Measurements from ENCODE around the gene NEK1.
A peak's percentile ranks its signal among the peaks of the same experiment; 100 is the strongest.

NEK1 gene

DNA sequence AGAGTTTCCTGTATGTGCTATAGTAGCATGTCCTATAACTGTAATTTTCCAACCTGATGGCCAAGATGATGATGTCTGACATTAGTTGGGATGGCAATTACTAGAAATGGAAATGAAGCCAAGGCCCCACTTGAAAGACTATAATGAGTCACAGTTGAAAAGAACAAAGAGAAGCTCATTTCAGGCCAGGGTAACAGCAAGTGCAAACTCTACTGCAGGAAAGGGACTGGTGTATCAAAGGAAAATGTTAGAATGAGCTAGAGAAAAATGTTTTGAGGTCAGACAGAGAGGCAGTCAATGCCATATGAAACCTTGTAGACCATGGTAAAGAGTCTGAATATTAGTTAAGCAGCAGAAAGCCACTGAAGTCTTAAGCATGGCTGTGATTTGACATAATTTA lies 195.4 kb downstream of the NEK1 start:
- no peak for FAIRE-seq

GRCh38 chr4:169416461-169416860 lies 195.9 kb downstream of the NEK1 start:
- no peak for FAIRE-seq

DNA sequence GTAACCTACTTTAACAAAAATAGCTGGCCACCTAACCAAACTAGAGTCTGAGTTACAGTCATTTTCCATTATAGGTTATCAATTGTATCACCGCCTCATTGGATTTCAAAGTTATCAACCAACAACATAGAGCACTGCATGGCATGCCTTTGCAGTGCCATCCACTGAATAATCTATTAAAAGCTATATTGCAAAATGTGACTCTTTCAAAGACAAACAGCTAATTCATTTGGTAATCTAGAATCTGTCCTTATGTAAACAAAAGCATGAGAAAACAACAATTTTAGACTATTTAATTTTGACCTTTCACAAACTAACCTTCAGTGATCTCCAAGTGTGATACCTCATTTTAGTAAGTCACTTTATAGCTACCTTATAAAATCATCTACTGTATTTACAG lies 197.5 kb downstream of the NEK1 start:
- no peak for FAIRE-seq

DNA sequence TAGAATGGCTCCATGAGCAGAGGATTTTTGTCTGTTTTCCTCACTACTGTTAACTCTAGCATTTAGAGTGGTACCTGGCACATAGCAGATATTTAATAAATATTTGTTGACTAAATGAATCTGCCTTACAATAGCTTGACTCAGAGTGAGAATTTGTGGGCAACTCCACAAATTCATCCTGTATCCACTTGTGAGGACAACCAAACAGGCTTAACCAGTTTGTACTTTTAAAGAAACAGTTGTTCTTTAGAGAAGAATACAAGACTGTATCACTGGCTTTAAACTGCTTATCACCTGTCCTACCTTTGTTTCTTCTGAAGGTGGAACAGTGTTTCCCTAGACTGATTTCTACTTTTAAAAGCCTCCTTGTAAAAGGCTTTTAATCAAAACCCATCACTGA lies 200.3 kb downstream of the NEK1 start:
- no peak for FAIRE-seq

- no peak for FAIRE-seq
Measured at GRCh38 chr4:169410839-169411770, 201.3 kb downstream of the NEK1 start.

GRCh38 chr4:169407217-169407845 lies 205.1 kb downstream of the NEK1 start:
- no peak for FAIRE-seq

DNA sequence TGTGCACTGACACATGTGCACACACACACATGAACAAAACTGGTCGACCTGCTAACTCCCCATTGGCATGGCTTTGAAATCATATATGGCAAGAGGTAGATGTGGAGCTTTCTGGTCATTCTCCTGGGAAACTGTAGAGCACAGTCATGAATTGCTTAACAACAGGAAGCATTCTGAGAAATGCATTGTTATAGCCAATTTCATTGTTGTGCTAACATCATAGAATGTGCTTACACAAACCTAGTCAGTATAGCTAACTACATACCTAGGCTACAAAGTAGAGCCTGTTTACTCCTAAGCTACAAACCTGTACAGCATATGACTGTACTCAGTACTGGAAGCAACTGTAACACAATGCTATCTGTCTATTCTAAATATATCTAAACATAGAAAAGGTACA lies 207.4 kb downstream of the NEK1 start:
- FAIRE-seq: no peak

DNA sequence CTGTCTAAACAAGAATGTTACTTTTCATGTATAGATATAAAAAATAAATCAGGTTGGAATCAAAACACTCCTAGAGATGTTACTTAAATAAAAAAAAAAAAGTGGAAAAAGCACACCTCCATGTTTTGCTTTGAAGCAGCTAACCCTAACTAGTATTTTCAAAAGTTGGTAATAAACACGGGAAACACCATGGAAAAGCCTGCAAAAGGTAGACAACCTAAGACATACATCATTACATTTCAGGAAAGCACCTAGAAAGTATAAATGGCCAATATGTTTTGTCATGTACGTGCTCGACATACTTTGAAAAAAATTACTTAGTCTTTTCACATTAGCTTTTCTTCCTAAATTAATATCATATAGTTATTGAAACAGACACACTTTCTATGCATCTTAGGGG lies 211.6 kb downstream of the NEK1 start:
- FAIRE-seq: no peak

DNA sequence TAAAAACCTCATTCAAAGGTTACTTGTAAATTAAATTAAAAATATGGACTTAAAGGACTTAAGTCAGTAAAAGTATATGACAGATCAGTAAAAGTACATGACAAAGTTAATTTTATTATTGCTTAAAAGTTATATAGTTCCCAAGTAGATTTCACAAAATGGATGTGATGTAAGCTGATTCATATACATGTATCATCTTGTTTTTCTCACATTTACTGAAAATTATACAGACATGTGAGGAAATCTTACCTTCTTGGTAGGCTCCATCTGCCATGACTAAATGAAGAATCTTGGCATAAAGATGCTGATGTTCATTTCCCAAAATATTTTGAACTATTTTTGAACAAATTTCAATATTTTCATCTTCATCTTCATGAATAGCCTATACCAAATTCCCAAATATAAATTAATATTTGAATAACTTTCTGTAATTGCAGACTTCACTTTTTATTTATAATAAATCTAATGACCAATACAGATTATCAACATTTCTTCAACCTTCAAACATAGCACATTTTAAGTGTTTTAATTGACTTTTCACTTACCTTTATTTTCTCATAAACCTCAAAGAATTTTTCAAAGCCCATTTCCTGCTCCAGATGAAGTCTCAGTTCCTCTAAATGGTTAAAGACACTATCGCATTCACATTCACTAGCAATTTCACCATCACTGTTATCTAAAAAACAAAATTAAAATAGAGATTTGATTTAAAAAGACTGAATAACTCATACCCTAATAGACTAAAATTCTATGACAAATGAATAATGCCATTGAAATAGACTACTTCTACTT lies 212.2 kb downstream of the NEK1 start:
- peak; percentile 32 for FAIRE-seq

GRCh38 chr4:169398316-169398715 lies 214.1 kb downstream of the NEK1 start:
- FAIRE-seq: no peak

GRCh38 chr4:169397762-169398161 lies 214.6 kb downstream of the NEK1 start:
- FAIRE-seq: no peak

GRCh38 chr4:169385376-169385775 lies 227.0 kb downstream of the NEK1 start:
- no peak for FAIRE-seq

DNA sequence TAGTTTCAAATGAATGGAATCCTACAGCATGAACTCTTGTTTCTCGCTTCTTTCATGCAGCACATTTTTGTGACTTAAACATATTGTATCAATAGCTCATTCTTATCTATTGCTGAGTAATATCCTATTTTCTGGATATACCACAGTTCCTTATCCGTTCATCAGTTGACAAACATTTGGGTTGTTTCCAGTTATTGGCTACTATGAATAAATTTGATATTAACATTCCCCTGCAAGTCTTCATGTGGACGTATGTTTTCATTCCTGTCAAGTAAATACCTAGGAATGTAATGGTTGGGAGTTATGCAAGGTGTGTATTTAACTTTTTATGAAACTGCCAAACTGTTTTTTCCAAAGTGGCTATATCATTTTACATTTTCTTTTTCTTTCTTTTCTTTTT lies 227.6 kb downstream of the NEK1 start:
- FAIRE-seq: no peak

DNA sequence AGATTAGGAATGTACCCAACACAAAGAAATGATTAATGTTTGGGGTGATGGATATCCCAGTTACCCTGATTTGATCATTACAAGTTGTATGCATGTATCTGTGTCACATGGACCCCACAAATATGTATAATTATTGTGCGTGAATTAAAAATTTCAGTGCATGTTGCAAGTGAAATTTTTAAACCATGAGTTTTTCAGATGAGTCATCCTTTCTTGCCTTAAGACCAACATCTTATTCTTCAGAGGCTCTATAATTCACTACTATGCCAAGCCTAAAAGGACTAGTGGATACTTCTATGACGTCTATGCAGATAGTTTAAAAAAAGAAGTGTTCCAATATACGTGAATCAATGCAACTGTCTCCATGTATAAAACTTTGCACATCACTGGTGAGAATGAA lies 228.7 kb downstream of the NEK1 start:
- FAIRE-seq: no peak

GRCh38 chr4:169379688-169380087 lies 232.7 kb downstream of the NEK1 start:
- no peak for FAIRE-seq

GRCh38 chr4:169377367-169377766 lies 235.0 kb downstream of the NEK1 start:
- no peak for FAIRE-seq

GRCh38 chr4:169376421-169376820 lies 236.0 kb downstream of the NEK1 start:
- FAIRE-seq: no peak

DNA sequence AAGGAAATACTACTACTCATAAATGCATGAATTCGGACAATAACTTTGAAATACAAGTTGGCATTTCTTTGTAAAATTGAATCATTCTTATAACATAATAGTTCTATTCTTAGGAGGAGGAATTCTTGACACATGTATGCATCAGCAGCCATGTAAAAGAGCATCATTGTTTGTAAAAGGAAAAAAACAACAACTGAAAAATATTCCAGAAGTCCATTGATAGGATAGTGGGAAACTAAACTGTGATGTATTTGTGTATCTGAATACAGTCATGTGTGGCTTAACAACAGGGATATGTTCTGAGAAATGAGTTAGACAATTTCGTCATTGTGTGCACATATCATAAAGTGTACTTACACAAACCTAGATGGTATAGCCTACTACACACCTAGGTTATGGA lies 239.6 kb downstream of the NEK1 start:
- no peak for FAIRE-seq

- FAIRE-seq: no peak
Measured at GRCh38 chr4:169369634-169370033, 242.7 kb downstream of the NEK1 start.

DNA sequence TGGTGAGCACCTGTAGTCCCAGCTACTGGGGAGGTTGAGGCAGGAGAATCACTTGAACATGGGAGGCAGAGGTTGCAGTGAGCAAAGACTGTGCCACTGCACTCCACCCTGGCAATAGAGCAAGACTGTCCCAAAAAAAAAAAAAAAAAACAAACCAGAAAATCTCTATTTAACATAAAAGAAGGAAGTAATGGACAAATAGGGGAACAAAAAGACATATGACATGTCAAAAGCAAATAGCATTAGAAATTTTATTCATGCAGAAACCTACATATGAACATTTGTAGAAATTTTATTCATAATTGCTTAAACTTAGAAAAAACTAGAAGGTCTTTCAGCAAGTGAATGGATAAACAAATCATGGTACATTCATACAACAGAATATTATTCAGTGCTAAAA lies 244.6 kb downstream of the NEK1 start:
- FAIRE-seq: no peak

GRCh38 chr4:169366821-169367220 lies 245.6 kb downstream of the NEK1 start:
- no peak for FAIRE-seq

DNA sequence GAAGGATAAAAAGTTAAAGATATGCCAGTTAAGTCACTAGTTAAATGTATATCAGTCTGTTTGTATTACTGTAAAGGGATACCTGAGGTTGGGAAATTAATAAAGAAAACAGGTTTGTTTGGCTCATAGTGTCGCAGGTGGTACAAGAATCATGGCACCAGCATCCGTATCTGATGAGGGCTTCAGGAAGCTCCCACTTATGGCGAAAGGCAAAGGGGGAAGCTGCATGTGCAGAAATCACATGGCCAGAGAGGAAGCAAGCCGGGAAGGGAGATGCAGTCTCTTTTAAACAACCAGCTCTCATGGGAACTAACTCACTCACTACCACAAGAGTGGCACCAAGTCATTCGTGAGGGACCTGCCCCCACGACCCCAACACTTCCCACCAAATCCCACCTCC lies 249.8 kb downstream of the NEK1 start:
- no peak for FAIRE-seq

DNA sequence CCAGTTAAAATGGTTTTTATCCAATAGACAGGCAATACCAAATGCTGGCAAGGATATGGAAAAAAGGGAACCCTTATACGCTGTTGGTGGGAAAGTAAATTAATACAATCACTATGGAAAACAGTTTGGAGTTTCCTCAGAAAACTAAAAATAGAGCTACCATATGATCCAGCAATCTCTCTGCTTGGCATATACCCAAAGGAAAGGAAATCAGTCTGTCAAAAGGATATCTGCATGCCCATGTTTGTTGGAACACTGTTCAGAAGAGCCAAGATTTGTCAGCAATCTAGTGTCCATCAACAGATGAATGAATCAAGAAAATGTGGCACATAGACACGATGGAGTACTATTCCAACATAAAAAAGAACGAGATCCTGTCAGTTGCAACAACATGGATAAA lies 250.6 kb downstream of the NEK1 start:
- no peak for FAIRE-seq

DNA sequence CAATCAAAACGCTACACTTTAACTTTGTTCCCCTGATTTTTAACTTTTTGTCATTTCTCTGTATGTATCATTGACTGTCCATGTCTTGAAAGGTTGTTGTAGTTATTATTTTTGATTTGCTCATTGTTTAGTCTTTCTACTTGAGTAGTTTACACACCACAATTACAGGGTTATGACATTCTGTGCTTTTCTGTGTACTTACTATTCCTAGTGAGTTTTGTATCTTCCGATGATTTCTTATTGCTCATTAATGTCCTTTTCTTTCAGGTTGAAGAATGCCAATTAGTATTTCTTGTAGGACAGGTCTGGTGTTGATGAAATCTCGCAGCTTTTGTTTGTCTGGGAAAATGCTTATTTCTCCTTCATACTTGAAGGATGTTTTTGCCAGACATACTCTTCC lies 252.4 kb downstream of the NEK1 start:
- no peak for FAIRE-seq

All from TTC549 (cell line).